GM12878 (cell line): ENCODE data around the gene NPY4R. TPM values are rescaled to one million over a fixed set of nuclear protein-coding genes. Genes with fewer than 3 reads are reported as not detected.
"Not testable (repeated sequence)": the region's sequence is repeated elsewhere in the genome, so short reads cannot be mapped to it uniquely, and the experiment has no call there.

ENCODE experiments used
- ATAC-seq: fragments of 200-7000 bp; cut with Tn5 transposase; 3 replicates; pipeline ENCODE4 v1.9.1; 2020; ENCODE audit warnings: mild to moderate bottlenecking, moderate library complexity
- BruUV-seq: library from RNA; stranded (reverse); fragments of 400-500 nt; replicated peaks from 2 replicates; lab custom pipeline; 2021; lab: Mats Ljungman, UMichigan
- CTCF ChIA-PET: fragments of 300-600 bp; sonication (Branson Sonifier 250); formaldehyde crosslinking; extraction: SDS; loops from one replicate; lab custom pipeline; 2021; ENCODE audit warnings: inconsistent platforms; lab: Yijun Ruan, JAX
- POLR2A ChIA-PET: fragments of 350-600 bp; formaldehyde crosslinking; extraction: SDS; loops from one replicate; lab custom pipeline; 2021; ENCODE audit warnings: inconsistent platforms; lab: Charles Lee
- RAD21 ChIA-PET: fragments of 300-600 bp; sonication (Branson Sonifier 250); formaldehyde crosslinking; loops from one replicate; lab custom pipeline; 2023; ENCODE audit warnings: antibody characterized with exemption; ENCODE audit not compliant: unreplicated experiment; lab: Charles Lee
- SMC1A ChIA-PET: fragments of 300-600 bp; sonication (Branson Sonifier 250); formaldehyde crosslinking; loops from one replicate; lab custom pipeline; 2023; ENCODE audit not compliant: unreplicated experiment, uncharacterized antibody; lab: Charles Lee
- DNase-seq: peaks from one replicate; pipeline ENCODE4 v3.0.0-alpha.2; 2011; ENCODE audit warnings: low read depth, low spot score
- FAIRE-seq: peaks from 3 replicates; lab custom pipeline; 2011; peaks lifted over from hg19 to GRCh38; lab: Jason Lieb, UNC
- H2AFZ ChIP-seq: 2 replicates; pipeline ENCODE4 v1.6.0; 2011; ENCODE audit warnings: low read depth, low read length, control low read depth; ENCODE audit not compliant: control insufficient read depth
- H3K27ac ChIP-seq: 2 replicates; pipeline ENCODE4 v1.5.1; 2011; ENCODE audit warnings: control low read depth; ENCODE audit not compliant: control insufficient read depth, insufficient read depth
- H3K27me3 ChIP-seq, 2 experiments: replicated peaks in 1 of 2; 2 replicates each; pipeline versions ENCODE4 v1.6.0 to v1.6.1; 2011; ENCODE audit warnings: low read length in 1 of 2; ENCODE audit not compliant: control insufficient read depth in 2 of 2, insufficient read depth in 2 of 2
- H3K36me3 ChIP-seq, 2 experiments: 2 replicates each; pipeline ENCODE4 v1.5.1; 2011; ENCODE audit warnings: low read length in 1 of 2; ENCODE audit not compliant: control insufficient read depth in 2 of 2, insufficient read depth in 2 of 2
- H3K4me1 ChIP-seq: 2 replicates; pipeline ENCODE4 v1.6.1; 2011; ENCODE audit warnings: mild to moderate bottlenecking, low read length, moderate library complexity, mixed read lengths; ENCODE audit not compliant: control insufficient read depth, insufficient read depth
- H3K4me2 ChIP-seq: 2 replicates; pipeline ENCODE4 v1.6.0; 2011; ENCODE audit warnings: control low read depth; ENCODE audit not compliant: control insufficient read depth, insufficient read depth
- H3K4me3 ChIP-seq: fragments of 200-600 bp; sonication (generic); 2 replicates; pipeline ENCODE4 v1.5.1; 2016
- H3K79me2 ChIP-seq: 2 replicates; pipeline ENCODE4 v1.6.0; 2011; ENCODE audit warnings: low read length; ENCODE audit not compliant: control insufficient read depth, insufficient read depth
- H3K9ac ChIP-seq: 2 replicates; pipeline ENCODE4 v1.8.0; 2011; ENCODE audit warnings: low read length, control low read depth, mixed read lengths; ENCODE audit not compliant: control insufficient read depth, insufficient read depth
- H3K9me3 ChIP-seq: replicated peaks from 3 replicates; pipeline ENCODE4 v1.5.1; 2011; ENCODE audit warnings: mild to moderate bottlenecking, low read length; ENCODE audit not compliant: control insufficient read depth, insufficient read depth
- H4K20me1 ChIP-seq: 2 replicates; pipeline ENCODE4 v1.6.0; 2011; ENCODE audit not compliant: control insufficient read depth, insufficient read depth
- WGBS: methylation state at CpG from one replicate; pipeline ENCODE4 v1.1.6; 2016; ENCODE audit warnings: low lambda C conversion rate; ENCODE audit not compliant: insufficient replicate concordance, insufficient coverage; ENCODE audit errors: missing lambda C conversion rate; 5-methylcytosine and 5-hydroxymethylcytosine counted together
- in situ Hi-C: fragments of 300-500 bp; cut with MboI; formaldehyde crosslinking; loops from 9 replicates; pipeline ENCODE4 v1.14.3; 2018; ENCODE audit warnings: mixed read lengths
- intact Hi-C: fragments of 100-400 bp; cut with micrococcal nuclease; formaldehyde crosslinking; loops from one replicate; pipeline ENCODE4 v1.14.2; 2022; ENCODE audit not compliant: unreplicated experiment
- polyA plus RNA-seq, 11 experiments: library from polyadenylated mRNA; depleted of rRNA in 4 of 11; unstranded in 6 of 11; stranded (reverse) in 5 of 11; fragments of >200 nt; fragmentation: Nextera tagmentation in 4 of 11; fragmentation: Illumina TruSeq in 1 of 11; extraction: Ambion mirVana in 4 of 11; extraction: Trizol in 1 of 11; gene quantifications; 1 replicate in 1 of 11; 2 replicates in 10 of 11; pipeline versions ENCODE4 v1.2.1 to v1.2.3, GENCODE V29; 2011 to 2016; ENCODE audit warnings: inconsistent platforms in 2 of 11, missing spikeins in 2 of 11, low read depth in 1 of 11
- total RNA-seq, 4 experiments: library from RNA; depleted of rRNA in 3 of 4; stranded (reverse); fragments of >200 nt in 3 of 4; fragmentation: Illumina TruSeq in 1 of 4; extraction: Trizol in 1 of 4; gene quantifications; 2 replicates each; pipeline versions ENCODE4 v1.2.1 to v1.2.3, GENCODE V29; 2013 to 2021

Gene NPY4R
- total and polyA plus RNA-seq, 10 of the 15 experiments (the other 5 are each of a cell fraction or from before 2014, with no cell fraction given): not detected

GRCh38 chr10:46443422-46443821 lies 22.3 kb downstream of the NPY4R start:
- DNase-seq, H3K4me2 ChIP-seq, H3K4me3 ChIP-seq, H2AFZ ChIP-seq, H3K79me2 ChIP-seq, POLR2A ChIA-PET, SMC1A ChIA-PET, BruUV-seq, FAIRE-seq, in situ Hi-C loops, H3K9me3 ChIP-seq, H4K20me1 ChIP-seq, H3K27me3 ChIP-seq, H3K9ac ChIP-seq, H3K36me3 ChIP-seq, H3K4me1 ChIP-seq, RAD21 ChIA-PET, H3K27ac ChIP-seq, intact Hi-C loops, ATAC-seq, CTCF ChIA-PET: not testable (repeated sequence)
- 0% methylated on average over 1 of the region's 1 CpG for WGBS

- H3K4me1 ChIP-seq, H3K4me2 ChIP-seq, H4K20me1 ChIP-seq, SMC1A ChIA-PET, H2AFZ ChIP-seq, in situ Hi-C loops, H3K9me3 ChIP-seq, BruUV-seq, ATAC-seq, DNase-seq, RAD21 ChIA-PET, H3K9ac ChIP-seq, H3K36me3 ChIP-seq, POLR2A ChIA-PET, H3K79me2 ChIP-seq, H3K27ac ChIP-seq, intact Hi-C loops, H3K27me3 ChIP-seq, H3K4me3 ChIP-seq, FAIRE-seq, CTCF ChIA-PET: not testable (repeated sequence)
- WGBS: 49% methylated on average over 10 of the region's 10 CpGs
Measured at GRCh38 chr10:46442706-46443275, 23.0 kb downstream of the NPY4R start.

DNA sequence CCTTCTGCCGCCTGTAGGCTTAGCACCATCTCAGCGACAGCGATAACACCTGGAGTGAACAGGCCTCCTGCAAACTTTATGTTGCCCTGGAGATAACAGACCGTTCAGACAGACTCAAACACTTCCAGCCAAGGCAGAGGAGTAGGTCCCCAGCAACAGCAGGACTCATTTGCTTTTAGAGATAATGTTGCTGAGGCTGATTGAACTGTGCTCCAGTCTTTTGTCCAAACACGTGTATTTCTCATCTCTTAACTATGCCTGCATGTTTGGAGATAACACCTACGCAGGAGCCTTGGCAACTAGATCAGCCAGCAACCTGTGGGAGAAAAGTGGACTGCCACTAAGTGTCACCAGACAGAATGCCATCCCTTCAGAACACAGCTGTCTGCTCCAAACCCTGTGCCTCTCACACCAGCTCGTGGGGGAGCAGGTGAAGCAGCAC lies 23.9 kb downstream of the NPY4R start:
- H3K27me3 ChIP-seq, ATAC-seq, RAD21 ChIA-PET, SMC1A ChIA-PET, BruUV-seq, H3K4me1 ChIP-seq, H3K79me2 ChIP-seq, in situ Hi-C loops, H3K27ac ChIP-seq, intact Hi-C loops, H3K4me3 ChIP-seq, POLR2A ChIA-PET, H3K36me3 ChIP-seq, H2AFZ ChIP-seq, DNase-seq, H4K20me1 ChIP-seq, H3K4me2 ChIP-seq, H3K9ac ChIP-seq, FAIRE-seq, CTCF ChIA-PET, H3K9me3 ChIP-seq: not testable (repeated sequence)
- 41% methylated on average over 6 of the region's 7 CpGs for WGBS

DNA sequence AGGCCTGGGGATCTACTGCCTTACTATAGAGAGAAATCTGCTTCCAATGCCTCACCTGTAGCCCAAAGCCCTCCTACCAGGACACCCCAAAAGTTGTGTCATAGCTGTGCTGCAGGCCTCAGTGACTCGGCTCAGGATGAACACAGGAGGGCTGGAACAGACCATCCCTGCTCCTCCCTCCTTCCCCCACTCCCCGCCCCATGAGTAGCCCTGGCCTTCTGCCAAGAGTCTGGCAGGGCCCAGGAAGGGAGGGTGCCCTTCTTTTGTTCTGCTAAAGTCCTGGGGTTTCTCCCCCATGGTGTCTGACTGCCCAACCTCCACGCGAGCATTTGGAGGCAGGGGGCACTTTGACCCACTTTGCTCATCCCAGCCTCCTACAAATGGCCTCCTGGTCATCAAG lies 24.8 kb downstream of the NPY4R start:
- H3K9me3 ChIP-seq, DNase-seq, CTCF ChIA-PET, H3K79me2 ChIP-seq, POLR2A ChIA-PET, H3K4me1 ChIP-seq, H3K9ac ChIP-seq, RAD21 ChIA-PET, H4K20me1 ChIP-seq, intact Hi-C loops, BruUV-seq, FAIRE-seq, H3K36me3 ChIP-seq, H3K4me2 ChIP-seq, H3K27ac ChIP-seq, in situ Hi-C loops, H3K27me3 ChIP-seq, SMC1A ChIA-PET, H3K4me3 ChIP-seq, H2AFZ ChIP-seq, ATAC-seq: not testable (repeated sequence)
- 20% methylated on average over 1 of the region's 4 CpGs for WGBS
